Measurements from ENCODE around the gene ZNF584.
A peak's percentile ranks its signal among the peaks of the same experiment; 100 is the strongest.

Gene ZNF584

GRCh38 chr19:58393725-58394033, 14.8 kb upstream of the ZNF584 start:
- no peaks in the 10 kb centered on the region for H3K9me3 ChIP-seq (ENCODE audit: severe bottlenecking)
- ATAC-seq (ENCODE audit: low read depth) (no peak), DNase-seq (ENCODE audit: low spot score) (no peak)
- peaks cover 17% of the 10 kb centered on the region for H3K4me1 ChIP-seq (ENCODE audit: insufficient read depth, poor library complexity, severe bottlenecking)
- no peak for TF ChIP-seq CTCF (IDR thresholded peaks at IDR 0.05; ENCODE audit: poor library complexity, severe bottlenecking)
- peaks cover 61% of the 10 kb centered on the region for H3K36me3 ChIP-seq (ENCODE audit: low read depth)
- H3K27me3 ChIP-seq (ENCODE audit: insufficient read depth, poor library complexity, severe bottlenecking), result no peaks in the 10 kb centered on the region
- H3K4me3 ChIP-seq (ENCODE audit: severe bottlenecking), result no peak overlapping the region
- H3K27ac ChIP-seq (ENCODE audit: poor library complexity, severe bottlenecking), result peak overlapping the region; percentile 64

GRCh38 chr19:58394821-58395219, 13.6 kb upstream of the ZNF584 start:
- DNase-seq (ENCODE audit: low spot score) (peak; percentile 65), ATAC-seq (ENCODE audit: low read depth) (peak; percentile 32)
- no peak for TF ChIP-seq CTCF (IDR thresholded peaks at IDR 0.05; ENCODE audit: poor library complexity, severe bottlenecking)
- peak overlapping the region; percentile 64 for H3K27ac ChIP-seq (ENCODE audit: poor library complexity, severe bottlenecking)
- peaks cover 8% of the 10 kb centered on the region for H3K4me1 ChIP-seq (ENCODE audit: insufficient read depth, poor library complexity, severe bottlenecking)
- no peaks in the 10 kb centered on the region for H3K27me3 ChIP-seq (ENCODE audit: insufficient read depth, poor library complexity, severe bottlenecking)
- H3K9me3 ChIP-seq (ENCODE audit: severe bottlenecking), result no peaks in the 10 kb centered on the region
- H3K4me3 ChIP-seq (ENCODE audit: severe bottlenecking), result no peak overlapping the region
- H3K36me3 ChIP-seq (ENCODE audit: low read depth), result peaks cover 49% of the 10 kb centered on the region

GRCh38 chr19:58395220-58395978, 13.1 kb upstream of the ZNF584 start, which contains the start of gene RNF225:
TSS of gene RNF225 (plus strand) at chr19:58395656. CDS start at chr19:58396090, 434 bp downstream.
- no peak for TF ChIP-seq CTCF (IDR thresholded peaks at IDR 0.05; ENCODE audit: poor library complexity, severe bottlenecking)
- Histone ChIP-seq H3K4me1 (ENCODE audit: insufficient read depth, poor library complexity, severe bottlenecking) (peaks cover 8% of the 10 kb centered on the region), H3K27ac (ENCODE audit: poor library complexity, severe bottlenecking) (peak within 1 kb of the TSS; percentile 64), H3K9me3 (ENCODE audit: severe bottlenecking) (no peaks in the 10 kb centered on the region), H3K27me3 (ENCODE audit: insufficient read depth, poor library complexity, severe bottlenecking) (no peaks in the 10 kb centered on the region), H3K4me3 (ENCODE audit: severe bottlenecking) (peak within 1 kb of the TSS; percentile 25), H3K36me3 (ENCODE audit: low read depth) (peaks cover 45% of the 10 kb centered on the region)
- ATAC-seq (ENCODE audit: low read depth) (peak; percentile 72), DNase-seq (ENCODE audit: low spot score) (peak; percentile 83)

- Histone ChIP-seq H3K27ac (ENCODE audit: poor library complexity, severe bottlenecking) (peak overlapping the region; percentile 64), H3K4me3 (ENCODE audit: severe bottlenecking) (peak overlapping the region; percentile 25), H3K4me1 (ENCODE audit: insufficient read depth, poor library complexity, severe bottlenecking) (peaks cover 8% of the 10 kb centered on the region), H3K27me3 (ENCODE audit: insufficient read depth, poor library complexity, severe bottlenecking) (no peaks in the 10 kb centered on the region), H3K9me3 (ENCODE audit: severe bottlenecking) (no peaks in the 10 kb centered on the region), H3K36me3 (ENCODE audit: low read depth) (peaks cover 38% of the 10 kb centered on the region)
- TF ChIP-seq CTCF (IDR thresholded peaks at IDR 0.05; ENCODE audit: poor library complexity, severe bottlenecking), result no peak
- peak; percentile 59 for DNase-seq (ENCODE audit: low spot score)
- ATAC-seq (ENCODE audit: low read depth), result peak; percentile 39; the same call in 2 of the 3 replicates
These were observed 12.3 kb upstream of the ZNF584 start for GRCh38 chr19:58395979-58396627.
